Lung (tissue), 12 donors: ENCODE data around the gene NCAM1. TPM values are rescaled to one million over a fixed set of nuclear protein-coding genes. Genes with fewer than 3 reads are reported as not detected.

Experiments used
- ATAC-seq: fragments of 200-7000 bp; cut with Tn5 transposase; one replicate; pipeline ENCODE4 v1.9.1; 2020; ENCODE audit warnings: moderate number of reproducible peaks; ENCODE audit not compliant: insufficient read depth, low FRiP score
- DNase-seq, 3 donors: peaks; one replicate each; pipeline ENCODE4 v3.0.0-alpha.2; 2013 to 2017
- H3K27ac ChIP-seq, 2 donors: one replicate each; pipeline ENCODE4 v1.5.1; 2013; ENCODE audit warnings: mild to moderate bottlenecking in 2 of 2, moderate library complexity in 2 of 2, control low read depth in 1 of 2, inconsistent platforms in 1 of 2, low read depth in 1 of 2, low read length in 1 of 2
- H3K27me3 ChIP-seq, 3 donors: one replicate each; pipeline ENCODE4 v1.5.1; 2013; ENCODE audit warnings: low read length in 2 of 3; ENCODE audit not compliant: control insufficient read depth in 3 of 3, insufficient read depth in 3 of 3
- H3K36me3 ChIP-seq, 4 donors: one replicate each; pipeline ENCODE4 v1.5.1; 2013; ENCODE audit warnings: low read length in 4 of 4, mild to moderate bottlenecking in 1 of 4, moderate library complexity in 1 of 4; ENCODE audit not compliant: control insufficient read depth in 4 of 4, insufficient read depth in 4 of 4
- H3K4me1 ChIP-seq, 5 donors: one replicate each; pipeline ENCODE4 v1.5.1; 2013; ENCODE audit warnings: low read length in 5 of 5, mild to moderate bottlenecking in 2 of 5, moderate library complexity in 1 of 5; ENCODE audit not compliant: control insufficient read depth in 5 of 5, insufficient read depth in 5 of 5
- H3K4me3 ChIP-seq: one replicate; pipeline ENCODE4 v1.5.1; 2013; ENCODE audit warnings: mild to moderate bottlenecking, control low read depth, moderate library complexity
- H3K9ac ChIP-seq, 2 donors: one replicate each; pipeline ENCODE4 v1.5.1; 2013; ENCODE audit warnings: low read length in 2 of 2, control low read depth in 1 of 2; ENCODE audit not compliant: insufficient read depth in 1 of 2
- H3K9me3 ChIP-seq, 4 donors: one replicate each; pipeline ENCODE4 v1.5.1; 2013; ENCODE audit warnings: low read length in 3 of 4, mild to moderate bottlenecking in 1 of 4, moderate library complexity in 1 of 4; ENCODE audit not compliant: control insufficient read depth in 4 of 4, insufficient read depth in 3 of 4
- CTCF ChIP-seq: IDR thresholded peaks from 2 replicates; pipeline ENCODE4 v1.5.1; 2012; ENCODE audit warnings: mild to moderate bottlenecking; ENCODE audit errors: control extremely low read depth, extremely low read depth
- WGBS, 2 donors: extraction: QIAGEN DNeasy Blood & Tissue Kit; methylation state at CpG; one replicate each; pipeline ENCODE4 v1.1.7; 2013; 5-methylcytosine and 5-hydroxymethylcytosine counted together
- polyA plus RNA-seq, 2 donors: library from polyadenylated mRNA; stranded (reverse); fragments of 200-250 nt; gene quantifications; one replicate each; pipeline ENCODE4 v1.2.1, GENCODE V29; 2013
- total RNA-seq, 2 donors: library from RNA; depleted of rRNA in 1 of 2; stranded (reverse); fragments of >200 nt in 1 of 2; gene quantifications; one replicate each; pipeline ENCODE4 v1.2.1, GENCODE V29; 2014 to 2021
- donor health status: control.
- donor health status: control.
- donor health status: Bipolar disorder and iron deficiency.
- donor health status: healthy.
- donor health status: DM: yes; HTN: yes; CAD: no.

The NCAM1 gene
- total and polyA plus RNA-seq, 4 donors: 0.28 to 36.5 (median 2.4) TPM

GRCh38 chr11:112999520-112999919 is 38.3 kb downstream of the NCAM1 start:
- Histone ChIP-seq H3K27me3 (no peaks in the 10 kb centered on the region), H3K9ac (no peak overlapping the region), H3K4me1 (peaks cover 0 to 29% (median 4%) of the 10 kb centered on the region in 5 donors), H3K36me3 (no peaks in the 10 kb centered on the region), H3K4me3 (no peak overlapping the region), H3K9me3 (no peaks in the 10 kb centered on the region), H3K27ac (no peak overlapping the region)
- no peak for DNase-seq
- ATAC-seq: no peak
- WGBS, 2 donors: 61 to 68% methylated on average over 2 of the region's 2 CpGs
- TF ChIP-seq CTCF: no peak

GRCh38 chr11:113001709-113002108 is 40.5 kb downstream of the NCAM1 start:
- no peak overlapping the region for H3K4me3 ChIP-seq
- no peak for DNase-seq
- no peaks in the 10 kb centered on the region for H3K36me3 ChIP-seq
- H3K9me3 ChIP-seq: no peaks in the 10 kb centered on the region
- no peak overlapping the region for H3K27ac ChIP-seq
- H3K9ac ChIP-seq: no peak overlapping the region
- WGBS, 2 donors: 63 to 82% methylated on average over 5 of the region's 5 CpGs
- peaks cover 0 to 29% (median 4%) of the 10 kb centered on the region in 5 donors for H3K4me1 ChIP-seq
- TF ChIP-seq CTCF: no peak
- ATAC-seq: no peak
- no peaks in the 10 kb centered on the region for H3K27me3 ChIP-seq

GRCh38 chr11:113006896-113007445 is 45.8 kb downstream of the NCAM1 start:
- no peak for TF ChIP-seq CTCF
- Histone ChIP-seq H3K4me1 (peaks cover 0 to 15% (median under 1%) of the 10 kb centered on the region in 5 donors), H3K4me3 (no peak overlapping the region), H3K9me3 (no peaks in the 10 kb centered on the region), H3K27ac (no peak overlapping the region), H3K36me3 (no peaks in the 10 kb centered on the region), H3K27me3 (no peaks in the 10 kb centered on the region), H3K9ac (no peak overlapping the region)
- no peak for ATAC-seq
- 33 to 49% methylated on average over 2 of the region's 2 CpGs for WGBS, 2 donors
- no peak for DNase-seq
